Measurements from ENCODE around the gene PLG. TPM values are rescaled to one million over a fixed set of nuclear protein-coding genes. Genes with fewer than 3 reads are reported as not detected.
"Not testable (repeated sequence)": the region's sequence is repeated elsewhere in the genome, so short reads cannot be mapped to it uniquely, and the experiment has no call there.

The PLG gene
- total RNA-seq, 5 donors from 2014 or later (not counting 1 experiment from before 2014, with no cell fraction given), result 0.73 to 1.9 (median 0.76) TPM; not detected in 2

DNA sequence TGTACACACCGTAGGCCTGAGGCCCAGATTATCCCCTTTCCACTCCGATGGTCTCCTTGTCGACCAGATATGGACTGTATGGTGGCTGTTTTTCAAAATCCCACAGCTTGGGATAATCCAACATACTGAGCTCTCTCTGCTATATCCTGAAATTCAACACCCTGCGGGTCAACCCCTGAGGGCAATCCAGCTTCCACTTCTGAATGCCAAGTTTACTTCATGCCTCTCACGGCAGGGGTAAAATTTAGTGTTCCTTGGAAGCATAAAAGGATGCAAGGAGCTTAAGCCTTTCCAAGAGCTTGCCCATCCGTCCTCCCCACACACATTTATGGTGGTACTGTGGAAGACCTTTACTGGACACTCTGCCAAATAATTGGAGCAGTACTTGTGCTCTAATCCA lies 90.7 kb downstream of the PLG start:
- Mint-ChIP-seq H3K27ac (no peak overlapping the region), H3K27me3 (peaks cover 0 to 8% of the 10 kb centered on the region in 2 donors), H3K9me3 (peaks cover 0 to 5% (median 2%) of the 10 kb centered on the region in 3 donors), H3K4me3 (no peak overlapping the region), H3K36me3 (no peaks in the 10 kb centered on the region), H3K4me1 (peaks cover 4 to 6% (median 5%) of the 10 kb centered on the region in 3 donors)
- H3K4me1 ChIP-seq (ENCODE audit: control insufficient read depth in 1 of 2, extremely low read depth in 1 of 2, insufficient read depth in 2 of 2, low read length in 2 of 2), result no peaks in the 10 kb centered on the region
- ATAC-seq (replicated peaks in 1 of 4) (no peak), DNase-seq (no peak)
- no peak overlapping the region for H3K27ac ChIP-seq (ENCODE audit: low read length)
- ChIA-PET CTCF (no interaction called here), POLR2A (no interaction called here)
- WGBS (ENCODE audit: insufficient coverage), result no CpG with 5 or more reads among the region's 6 CpGs
- H3K27me3 ChIP-seq (replicated peaks in 1 of 2; ENCODE audit: control insufficient read depth in 2 of 2, extremely low read depth in 1 of 2, insufficient read depth in 2 of 2, low read length in 1 of 2), result no peaks in the 10 kb centered on the region
- H3K4me3 ChIP-seq (ENCODE audit: control insufficient read depth in 1 of 2, extremely low read depth in 1 of 2, low read length in 1 of 2), result no peak overlapping the region
- no peaks in the 10 kb centered on the region for H3K36me3 ChIP-seq (ENCODE audit: control insufficient read depth in 2 of 2, extremely low read depth in 1 of 2, insufficient read depth in 1 of 2, low read length in 1 of 2)
- no peaks in the 10 kb centered on the region for H3K9me3 ChIP-seq

DNA sequence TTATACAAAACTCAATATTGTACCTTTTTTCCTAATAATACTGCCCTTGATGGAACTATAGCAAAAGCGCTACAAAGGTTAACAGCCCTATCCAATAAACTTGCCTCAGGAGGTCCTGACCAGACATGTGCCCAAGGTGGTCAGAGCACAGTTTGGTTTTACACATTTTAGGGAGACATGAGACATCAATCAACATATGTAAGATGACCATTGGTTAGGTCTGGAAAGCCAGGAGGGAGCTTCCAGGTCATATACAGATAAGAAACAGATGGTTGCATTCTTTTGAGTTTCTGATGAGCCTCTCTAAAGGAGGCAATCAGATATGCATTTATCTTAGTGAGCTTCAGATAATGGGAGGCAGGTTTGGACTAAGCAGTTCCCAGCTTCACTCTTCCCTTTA lies 91.6 kb downstream of the PLG start:
- POLR2A ChIA-PET, result no interaction called here

DNA sequence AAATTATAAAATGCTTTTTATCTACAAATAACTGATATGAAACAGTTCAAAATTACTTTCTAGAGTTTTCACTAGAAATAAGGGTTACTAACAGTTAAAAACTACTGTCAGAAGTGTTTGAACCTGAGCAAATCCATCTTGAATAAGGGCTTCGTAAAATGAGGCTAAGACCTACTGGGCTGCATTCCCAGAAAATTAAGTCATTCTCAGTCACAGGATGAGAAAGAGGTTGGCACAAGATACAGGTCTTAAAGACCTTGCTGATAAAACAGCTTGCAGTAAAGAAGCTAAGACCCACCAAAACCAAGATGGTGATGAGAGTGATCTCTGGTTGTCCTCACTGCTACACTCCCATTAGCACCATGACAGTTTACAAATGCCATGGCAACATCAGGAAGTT lies 93.7 kb downstream of the PLG start:
- no peak overlapping the region for H3K27ac Mint-ChIP-seq

More for the DNA sequence above, 91.6 kb downstream of the PLG start:
- no CpG with 5 or more reads among the region's 1 CpG for WGBS (ENCODE audit: insufficient coverage)
- H3K27me3 ChIP-seq (replicated peaks in 1 of 2; ENCODE audit: control insufficient read depth in 2 of 2, extremely low read depth in 1 of 2, insufficient read depth in 2 of 2, low read length in 1 of 2), result no peaks in the 10 kb centered on the region
- H3K36me3 ChIP-seq (ENCODE audit: control insufficient read depth in 2 of 2, extremely low read depth in 1 of 2, insufficient read depth in 1 of 2, low read length in 1 of 2), result no peaks in the 10 kb centered on the region
- no peak for DNase-seq
- Mint-ChIP-seq H3K36me3 (no peaks in the 10 kb centered on the region), H3K27me3 (peaks cover 0 to 2% of the 10 kb centered on the region in 2 donors), H3K27ac (no peak overlapping the region), H3K4me3 (no peak overlapping the region), H3K9me3 (peaks cover 0 to 7% (median 5%) of the 10 kb centered on the region in 3 donors), H3K4me1 (peaks cover 4 to 6% (median 5%) of the 10 kb centered on the region in 3 donors)
- CTCF ChIA-PET, result no interaction called here
- no peak overlapping the region for H3K4me3 ChIP-seq (ENCODE audit: control insufficient read depth in 1 of 2, extremely low read depth in 1 of 2, low read length in 1 of 2)
- H3K9me3 ChIP-seq, result peaks cover 3% of the 10 kb centered on the region
- ATAC-seq (replicated peaks in 1 of 4), result no peak
- H3K27ac ChIP-seq (ENCODE audit: low read length), result no peak overlapping the region
- no peaks in the 10 kb centered on the region for H3K4me1 ChIP-seq (ENCODE audit: control insufficient read depth in 1 of 2, extremely low read depth in 1 of 2, insufficient read depth in 2 of 2, low read length in 2 of 2)

GRCh38 chr6:160798625-160799024 lies 96.6 kb downstream of the PLG start:
- H3K27me3 Mint-ChIP-seq, result peaks cover 8 to 10% of the 10 kb centered on the region in 2 donors
- ChIA-PET POLR2A (no interaction called here), CTCF (no interaction called here)
- Histone ChIP-seq H3K4me1 (ENCODE audit: control insufficient read depth in 1 of 2, extremely low read depth in 1 of 2, insufficient read depth in 2 of 2, low read length in 2 of 2) (no peaks in the 10 kb centered on the region), H3K36me3 (ENCODE audit: control insufficient read depth in 2 of 2, extremely low read depth in 1 of 2, insufficient read depth in 1 of 2, low read length in 1 of 2) (no peaks in the 10 kb centered on the region), H3K9me3 (peaks cover 3% of the 10 kb centered on the region), H3K27me3 (replicated peaks in 1 of 2; ENCODE audit: control insufficient read depth in 2 of 2, extremely low read depth in 1 of 2, insufficient read depth in 2 of 2, low read length in 1 of 2) (no peaks in the 10 kb centered on the region), H3K4me3 (ENCODE audit: control insufficient read depth in 1 of 2, extremely low read depth in 1 of 2, low read length in 1 of 2) (no peak overlapping the region), H3K27ac (ENCODE audit: low read length) (no peak overlapping the region)
- DNase-seq, result no peak
- no peak for ATAC-seq (replicated peaks in 1 of 4)
- H3K4me1 Mint-ChIP-seq, result no peaks in the 10 kb centered on the region
- no peaks in the 10 kb centered on the region for H3K36me3 Mint-ChIP-seq
- no peak overlapping the region for H3K27ac Mint-ChIP-seq
- no peak overlapping the region for H3K4me3 Mint-ChIP-seq
- H3K9me3 Mint-ChIP-seq, result peaks cover 7 to 10% (median 8%) of the 10 kb centered on the region in 3 donors

More for the DNA sequence above, 93.7 kb downstream of the PLG start:
- ATAC-seq (replicated peaks in 1 of 4) (no peak), DNase-seq (no peak)
- CTCF ChIA-PET, result no interaction called here
- Histone ChIP-seq H3K4me3 (ENCODE audit: control insufficient read depth in 1 of 2, extremely low read depth in 1 of 2, low read length in 1 of 2) (no peak overlapping the region), H3K27me3 (replicated peaks in 1 of 2; ENCODE audit: control insufficient read depth in 2 of 2, extremely low read depth in 1 of 2, insufficient read depth in 2 of 2, low read length in 1 of 2) (no peaks in the 10 kb centered on the region), H3K36me3 (ENCODE audit: control insufficient read depth in 2 of 2, extremely low read depth in 1 of 2, insufficient read depth in 1 of 2, low read length in 1 of 2) (no peaks in the 10 kb centered on the region), H3K9me3 (peaks cover 3% of the 10 kb centered on the region), H3K27ac (ENCODE audit: low read length) (no peak overlapping the region), H3K4me1 (ENCODE audit: control insufficient read depth in 1 of 2, extremely low read depth in 1 of 2, insufficient read depth in 2 of 2, low read length in 2 of 2) (no peaks in the 10 kb centered on the region)
- Mint-ChIP-seq H3K27me3 (peaks cover 0 to 4% of the 10 kb centered on the region in 2 donors), H3K9me3 (peaks cover 7 to 10% (median 8%) of the 10 kb centered on the region in 3 donors), H3K36me3 (no peaks in the 10 kb centered on the region), H3K4me1 (no peaks in the 10 kb centered on the region), H3K4me3 (no peak overlapping the region)
- POLR2A ChIA-PET, result no interaction called here
- WGBS (ENCODE audit: insufficient coverage), result 100% methylated on average over 1 of the region's 1 CpG

- Histone ChIP-seq H3K4me3 (ENCODE audit: control insufficient read depth in 1 of 2, extremely low read depth in 1 of 2, low read length in 1 of 2) (no peak overlapping the region), H3K4me1 (ENCODE audit: control insufficient read depth in 1 of 2, extremely low read depth in 1 of 2, insufficient read depth in 2 of 2, low read length in 2 of 2) (no peaks in the 10 kb centered on the region), H3K9me3 (peaks cover 3% of the 10 kb centered on the region), H3K27ac (ENCODE audit: low read length) (no peak overlapping the region), H3K36me3 (ENCODE audit: control insufficient read depth in 2 of 2, extremely low read depth in 1 of 2, insufficient read depth in 1 of 2, low read length in 1 of 2) (no peaks in the 10 kb centered on the region), H3K27me3 (replicated peaks in 1 of 2; ENCODE audit: control insufficient read depth in 2 of 2, extremely low read depth in 1 of 2, insufficient read depth in 2 of 2, low read length in 1 of 2) (no peaks in the 10 kb centered on the region)
- H3K9me3 Mint-ChIP-seq, result peaks cover 7 to 10% (median 8%) of the 10 kb centered on the region in 3 donors
- DNase-seq, result no peak
- ChIA-PET POLR2A (no interaction called here), CTCF (no interaction called here)
- no peak overlapping the region for H3K27ac Mint-ChIP-seq
- no peak overlapping the region for H3K4me3 Mint-ChIP-seq
- peaks cover 8 to 10% of the 10 kb centered on the region in 2 donors for H3K27me3 Mint-ChIP-seq
- no peak for ATAC-seq (replicated peaks in 1 of 4)
- H3K4me1 Mint-ChIP-seq, result no peaks in the 10 kb centered on the region
- no peaks in the 10 kb centered on the region for H3K36me3 Mint-ChIP-seq
These were observed 97.9 kb downstream of the PLG start for GRCh38 chr6:160799801-160800506.

- peaks cover 11 to 14% of the 10 kb centered on the region in 2 donors for H3K27me3 Mint-ChIP-seq
- Histone ChIP-seq H3K36me3 (ENCODE audit: control insufficient read depth in 2 of 2, extremely low read depth in 1 of 2, insufficient read depth in 1 of 2, low read length in 1 of 2) (no peaks in the 10 kb centered on the region), H3K27me3 (replicated peaks in 1 of 2; ENCODE audit: control insufficient read depth in 2 of 2, extremely low read depth in 1 of 2, insufficient read depth in 2 of 2, low read length in 1 of 2) (no peaks in the 10 kb centered on the region), H3K4me3 (ENCODE audit: control insufficient read depth in 1 of 2, extremely low read depth in 1 of 2, low read length in 1 of 2) (no peak overlapping the region), H3K4me1 (ENCODE audit: control insufficient read depth in 1 of 2, extremely low read depth in 1 of 2, insufficient read depth in 2 of 2, low read length in 2 of 2) (no peaks in the 10 kb centered on the region), H3K9me3 (peaks cover 3% of the 10 kb centered on the region), H3K27ac (ENCODE audit: low read length) (no peak overlapping the region)
- no peaks in the 10 kb centered on the region for H3K4me1 Mint-ChIP-seq
- no peak overlapping the region for H3K4me3 Mint-ChIP-seq
- DNase-seq, result no peak
- no peak for ATAC-seq (replicated peaks in 1 of 4)
- H3K27ac Mint-ChIP-seq, result no peak overlapping the region
- CTCF ChIA-PET, result no interaction called here
- no peaks in the 10 kb centered on the region for H3K36me3 Mint-ChIP-seq
- H3K9me3 Mint-ChIP-seq, result peaks cover 7 to 10% (median 8%) of the 10 kb centered on the region in 3 donors
- POLR2A ChIA-PET, result no interaction called here
- no CpG with 5 or more reads among the region's 1 CpG for WGBS (ENCODE audit: insufficient coverage)
These were observed 99.4 kb downstream of the PLG start for GRCh38 chr6:160801418-160801817.

DNA sequence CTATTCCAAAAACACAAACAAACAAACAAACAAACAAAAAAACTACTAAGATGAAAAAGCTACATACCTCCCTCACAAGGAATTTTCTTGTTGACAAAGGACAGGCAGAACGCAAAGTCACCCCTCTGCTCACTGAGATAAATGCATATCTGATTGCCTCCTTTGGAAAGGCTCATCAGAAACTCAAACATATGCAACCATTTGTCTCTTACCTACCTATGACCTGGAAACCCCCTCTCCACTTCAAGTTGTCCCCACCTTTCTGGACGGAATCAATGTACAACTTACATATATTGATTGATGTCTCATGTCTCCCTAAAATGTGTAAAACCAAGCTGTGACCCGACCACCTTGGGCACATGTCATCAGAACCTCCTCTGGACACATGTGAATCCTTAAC lies 100.0 kb downstream of the PLG start:
- POLR2A ChIA-PET; H3K36me3 Mint-ChIP-seq; H3K27ac Mint-ChIP-seq; H3K27me3 ChIP-seq (replicated peaks in 1 of 2; ENCODE audit: control insufficient read depth in 2 of 2, extremely low read depth in 1 of 2, insufficient read depth in 2 of 2, low read length in 1 of 2); H3K4me3 Mint-ChIP-seq; H3K27ac ChIP-seq (ENCODE audit: low read length); H3K36me3 ChIP-seq (ENCODE audit: control insufficient read depth in 2 of 2, extremely low read depth in 1 of 2, insufficient read depth in 1 of 2, low read length in 1 of 2); ATAC-seq (replicated peaks in 1 of 4); H3K9me3 ChIP-seq; H3K4me1 ChIP-seq (ENCODE audit: control insufficient read depth in 1 of 2, extremely low read depth in 1 of 2, insufficient read depth in 2 of 2, low read length in 2 of 2); H3K4me1 Mint-ChIP-seq; CTCF ChIA-PET; H3K4me3 ChIP-seq (ENCODE audit: control insufficient read depth in 1 of 2, extremely low read depth in 1 of 2, low read length in 1 of 2); DNase-seq; H3K9me3 Mint-ChIP-seq: not testable (repeated sequence)
- WGBS (ENCODE audit: insufficient coverage), result 82% methylated on average over 1 of the region's 3 CpGs
- H3K27me3 Mint-ChIP-seq, result peaks cover 13 to 16% of the 10 kb centered on the region in 2 donors
